ENCODE results near the gene C21orf58.

DNA sequence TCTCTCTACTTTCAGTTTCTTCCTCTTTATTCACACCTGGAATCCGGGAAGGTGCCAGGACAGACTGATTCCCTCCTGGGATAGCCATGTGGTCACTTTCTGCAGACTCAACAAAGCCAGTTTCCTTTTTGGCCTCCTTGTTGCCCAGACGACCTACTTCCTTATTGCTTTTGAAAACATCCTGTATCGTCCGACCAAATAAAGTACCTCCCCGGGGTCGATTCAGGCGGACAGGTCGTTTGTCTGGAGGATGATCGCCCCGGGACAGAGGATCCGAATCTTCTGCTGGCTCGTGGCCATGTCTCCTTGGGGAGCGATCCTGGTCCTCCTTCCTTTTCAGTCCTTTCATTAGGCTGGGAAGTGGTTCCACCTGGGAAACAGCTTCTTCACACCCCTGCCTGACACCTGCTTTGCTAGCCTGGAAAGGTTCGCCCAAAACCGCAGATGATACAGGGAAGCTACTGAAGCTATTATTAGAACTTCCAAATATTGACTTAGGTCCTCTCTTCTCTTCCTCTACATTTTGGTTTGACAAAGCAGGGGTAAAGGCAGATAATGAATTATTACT lies 39.5 kb downstream of the C21orf58 start:
- TF ChIP-seq EZH2 (IDR thresholded peaks at IDR 0.05; ENCODE audit: borderline replicate concordance, low read length) (no peak), CTCF (conservative IDR thresholded peaks at IDR 0.05 in 1 of 2, IDR thresholded peaks at IDR 0.05 in 1 of 2; ENCODE audit: extremely low read depth in 1 of 2, insufficient read depth in 1 of 2, low read depth in 1 of 2, low read length in 2 of 2) (no peak)
